ENCODE results near the gene DDC. TPM values are rescaled to one million over a fixed set of nuclear protein-coding genes. Genes with fewer than 3 reads are reported as not detected.

Gene DDC
- total RNA-seq, result not detected

GRCh38 chr7:50564640-50565558 lies at the start of gene DDC:
DDC (minus strand) TSS chr7:50565405; CDS start chr7:50544085, 21,320 bp downstream.
- DNase-seq (ENCODE audit: low spot score), result no peak

GRCh38 chr7:50613473-50613872 lies 48.3 kb upstream of the DDC start:
- no peak for DNase-seq (ENCODE audit: low spot score)

GRCh38 chr7:50612704-50613103 lies 47.5 kb upstream of the DDC start:
- DNase-seq (ENCODE audit: low spot score), result no peak

GRCh38 chr7:50610521-50611277 lies 45.5 kb upstream of the DDC start:
- DNase-seq (ENCODE audit: low spot score), result no peak

- DNase-seq (ENCODE audit: low spot score), result no peak
Measured at GRCh38 chr7:50608196-50608906, 43.1 kb upstream of the DDC start.

- DNase-seq (ENCODE audit: low spot score), result no peak
Measured at GRCh38 chr7:50607524-50608125, 42.4 kb upstream of the DDC start.

- no peak for DNase-seq (ENCODE audit: low spot score)
Measured at GRCh38 chr7:50605059-50605458, 39.9 kb upstream of the DDC start.

GRCh38 chr7:50603287-50603686 lies 38.1 kb upstream of the DDC start:
- no peak for DNase-seq (ENCODE audit: low spot score)

GRCh38 chr7:50599385-50599784 lies 34.2 kb upstream of the DDC start:
- no peak for DNase-seq (ENCODE audit: low spot score)

- DNase-seq (ENCODE audit: low spot score), result no peak
Measured at GRCh38 chr7:50598460-50599343, 33.5 kb upstream of the DDC start.

GRCh38 chr7:50596484-50596883 lies 31.3 kb upstream of the DDC start:
- DNase-seq (ENCODE audit: low spot score), result no peak

GRCh38 chr7:50595491-50596102 lies 30.4 kb upstream of the DDC start:
- DNase-seq (ENCODE audit: low spot score), result no peak

GRCh38 chr7:50594734-50595485 lies 29.7 kb upstream of the DDC start:
- DNase-seq (ENCODE audit: low spot score), result no peak

GRCh38 chr7:50594136-50594535 lies 28.9 kb upstream of the DDC start:
- no peak for DNase-seq (ENCODE audit: low spot score)

GRCh38 chr7:50592940-50593339 lies 27.7 kb upstream of the DDC start:
- DNase-seq (ENCODE audit: low spot score), result no peak

GRCh38 chr7:50591480-50592438 lies 26.6 kb upstream of the DDC start:
- no peak for DNase-seq (ENCODE audit: low spot score)

- DNase-seq (ENCODE audit: low spot score), result no peak
Measured at GRCh38 chr7:50591098-50591479, 25.9 kb upstream of the DDC start.

- DNase-seq (ENCODE audit: low spot score), result no peak
Measured at GRCh38 chr7:50590535-50590934, 25.3 kb upstream of the DDC start.
